ENCODE results near the gene PLXNA2. TPM values are rescaled to one million over a fixed set of nuclear protein-coding genes. Genes with fewer than 3 reads are reported as not detected.

PLXNA2 gene
- total RNA-seq, 1 experiment from 2014 or later: 0.06 TPM

DNA sequence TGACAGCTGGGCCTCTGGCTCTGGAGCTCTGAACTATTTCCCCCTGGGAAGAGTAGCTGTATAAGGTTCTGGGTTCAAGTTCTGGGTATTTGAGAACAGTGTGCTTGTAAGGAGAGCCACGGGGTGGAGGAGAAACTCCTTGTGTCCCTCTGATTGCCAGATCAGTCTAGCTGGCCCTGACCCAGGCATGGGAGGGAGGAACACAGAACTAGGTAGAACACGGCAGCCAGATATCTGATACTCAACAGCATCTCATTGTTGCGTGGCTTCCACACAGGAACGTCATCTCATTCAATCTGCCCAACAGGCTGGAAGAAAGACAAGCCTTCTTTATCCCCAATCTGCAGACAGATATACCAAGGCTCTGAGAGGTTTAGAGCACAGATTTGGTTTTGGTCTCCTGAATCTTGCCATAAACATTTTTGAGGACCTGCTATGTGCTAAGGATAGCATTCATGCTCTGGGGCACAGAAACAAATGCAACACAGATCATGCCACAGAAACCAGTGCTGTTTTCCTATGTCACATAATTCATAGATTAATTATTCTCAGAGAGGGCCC, 83.8 kb downstream of the PLXNA2 start:
- no peak for DNase-seq (ENCODE audit: low spot score)
- intact Hi-C loops (cut with micrococcal nuclease; ENCODE audit: unreplicated experiment): no loop called here
- ChIA-PET POLR2A (ENCODE audit: low non-redundant PET) (no interaction called here), CTCF (no interaction called here)
- Histone ChIP-seq H3K4me1 (ENCODE audit: insufficient read depth, low read length, poor library complexity, severe bottlenecking) (peaks cover 18% of the 10 kb centered on the region), H3K27ac (ENCODE audit: low read depth, low read length, poor library complexity, severe bottlenecking) (no peak overlapping the region), H3K36me3 (ENCODE audit: insufficient read depth, low read length, poor library complexity, severe bottlenecking) (no peaks in the 10 kb centered on the region), H3K27me3 (replicated peaks; ENCODE audit: insufficient read depth, low read depth, low read length, poor library complexity) (peaks cover 6% of the 10 kb centered on the region), H3K9me3 (ENCODE audit: low read depth, low read length, poor library complexity, severe bottlenecking) (no peaks in the 10 kb centered on the region), H3K4me3 (ENCODE audit: low read depth, low read length, poor library complexity, severe bottlenecking) (no peak overlapping the region)
- TF ChIP-seq EZH2 (IDR thresholded peaks at IDR 0.05; ENCODE audit: borderline replicate concordance, low read depth, low read length, poor library complexity, severe bottlenecking): no peak
- TF ChIP-seq, protein P1, sequence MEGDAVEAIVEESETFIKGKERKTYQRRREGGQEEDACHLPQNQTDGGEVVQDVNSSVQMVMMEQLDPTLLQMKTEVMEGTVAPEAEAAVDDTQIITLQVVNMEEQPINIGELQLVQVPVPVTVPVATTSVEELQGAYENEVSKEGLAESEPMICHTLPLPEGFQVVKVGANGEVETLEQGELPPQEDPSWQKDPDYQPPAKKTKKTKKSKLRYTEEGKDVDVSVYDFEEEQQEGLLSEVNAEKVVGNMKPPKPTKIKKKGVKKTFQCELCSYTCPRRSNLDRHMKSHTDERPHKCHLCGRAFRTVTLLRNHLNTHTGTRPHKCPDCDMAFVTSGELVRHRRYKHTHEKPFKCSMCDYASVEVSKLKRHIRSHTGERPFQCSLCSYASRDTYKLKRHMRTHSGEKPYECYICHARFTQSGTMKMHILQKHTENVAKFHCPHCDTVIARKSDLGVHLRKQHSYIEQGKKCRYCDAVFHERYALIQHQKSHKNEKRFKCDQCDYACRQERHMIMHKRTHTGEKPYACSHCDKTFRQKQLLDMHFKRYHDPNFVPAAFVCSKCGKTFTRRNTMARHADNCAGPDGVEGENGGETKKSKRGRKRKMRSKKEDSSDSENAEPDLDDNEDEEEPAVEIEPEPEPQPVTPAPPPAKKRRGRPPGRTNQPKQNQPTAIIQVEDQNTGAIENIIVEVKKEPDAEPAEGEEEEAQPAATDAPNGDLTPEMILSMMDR (conservative IDR thresholded peaks at IDR 0.05; ENCODE audit: low read depth, low read length): no peak
- no TSS peak for BruUV-seq (replicated peaks)

DNA sequence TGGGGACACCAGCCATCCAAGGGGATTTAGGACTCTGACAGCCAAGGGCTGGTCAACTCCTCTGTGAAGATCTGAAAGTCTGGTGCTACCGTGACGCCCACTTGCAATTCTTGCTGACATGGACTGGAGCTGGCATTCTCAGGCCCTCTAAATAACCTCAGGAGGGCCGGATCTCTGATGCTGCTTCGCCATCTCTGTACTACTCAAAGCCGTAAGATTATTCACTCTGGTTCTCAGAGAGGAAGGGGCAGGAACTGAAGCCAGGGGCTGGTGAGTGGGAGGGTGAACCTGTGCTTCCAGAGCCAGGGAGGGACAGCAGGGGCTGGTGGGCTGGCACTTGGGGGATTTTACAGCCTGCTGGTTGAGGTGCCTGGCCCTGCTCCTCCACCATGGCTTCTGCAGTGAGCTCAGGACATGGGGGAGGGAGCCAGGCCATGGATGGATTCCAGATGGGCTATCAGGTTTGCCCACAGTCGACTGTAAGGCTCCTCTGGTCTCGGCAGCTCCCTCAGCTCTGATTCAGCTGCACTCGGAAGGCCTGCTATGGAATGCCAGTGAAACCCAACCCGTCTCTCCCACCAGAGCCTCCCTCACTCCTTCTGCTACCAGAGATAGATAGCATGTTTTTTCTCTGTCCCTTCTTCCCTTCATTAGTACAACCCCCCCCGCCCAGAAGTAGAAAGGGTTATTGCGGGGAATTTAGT, 84.5 kb downstream of the PLXNA2 start:
- no TSS peak for BruUV-seq (replicated peaks)
- intact Hi-C loops (cut with micrococcal nuclease; ENCODE audit: unreplicated experiment): no loop called here
- Histone ChIP-seq H3K27ac (ENCODE audit: low read depth, low read length, poor library complexity, severe bottlenecking) (no peak overlapping the region), H3K9me3 (ENCODE audit: low read depth, low read length, poor library complexity, severe bottlenecking) (no peaks in the 10 kb centered on the region), H3K27me3 (replicated peaks; ENCODE audit: insufficient read depth, low read depth, low read length, poor library complexity) (peaks cover 6% of the 10 kb centered on the region), H3K4me1 (ENCODE audit: insufficient read depth, low read length, poor library complexity, severe bottlenecking) (peaks cover 18% of the 10 kb centered on the region), H3K36me3 (ENCODE audit: insufficient read depth, low read length, poor library complexity, severe bottlenecking) (no peaks in the 10 kb centered on the region), H3K4me3 (ENCODE audit: low read depth, low read length, poor library complexity, severe bottlenecking) (no peak overlapping the region)
- ChIA-PET CTCF (no interaction called here), POLR2A (ENCODE audit: low non-redundant PET) (no interaction called here)
- no peak for DNase-seq (ENCODE audit: low spot score)
- TF ChIP-seq, protein P1 (conservative IDR thresholded peaks at IDR 0.05; ENCODE audit: low read depth, low read length): no peak
- TF ChIP-seq EZH2 (IDR thresholded peaks at IDR 0.05; ENCODE audit: borderline replicate concordance, low read depth, low read length, poor library complexity, severe bottlenecking): no peak

DNA sequence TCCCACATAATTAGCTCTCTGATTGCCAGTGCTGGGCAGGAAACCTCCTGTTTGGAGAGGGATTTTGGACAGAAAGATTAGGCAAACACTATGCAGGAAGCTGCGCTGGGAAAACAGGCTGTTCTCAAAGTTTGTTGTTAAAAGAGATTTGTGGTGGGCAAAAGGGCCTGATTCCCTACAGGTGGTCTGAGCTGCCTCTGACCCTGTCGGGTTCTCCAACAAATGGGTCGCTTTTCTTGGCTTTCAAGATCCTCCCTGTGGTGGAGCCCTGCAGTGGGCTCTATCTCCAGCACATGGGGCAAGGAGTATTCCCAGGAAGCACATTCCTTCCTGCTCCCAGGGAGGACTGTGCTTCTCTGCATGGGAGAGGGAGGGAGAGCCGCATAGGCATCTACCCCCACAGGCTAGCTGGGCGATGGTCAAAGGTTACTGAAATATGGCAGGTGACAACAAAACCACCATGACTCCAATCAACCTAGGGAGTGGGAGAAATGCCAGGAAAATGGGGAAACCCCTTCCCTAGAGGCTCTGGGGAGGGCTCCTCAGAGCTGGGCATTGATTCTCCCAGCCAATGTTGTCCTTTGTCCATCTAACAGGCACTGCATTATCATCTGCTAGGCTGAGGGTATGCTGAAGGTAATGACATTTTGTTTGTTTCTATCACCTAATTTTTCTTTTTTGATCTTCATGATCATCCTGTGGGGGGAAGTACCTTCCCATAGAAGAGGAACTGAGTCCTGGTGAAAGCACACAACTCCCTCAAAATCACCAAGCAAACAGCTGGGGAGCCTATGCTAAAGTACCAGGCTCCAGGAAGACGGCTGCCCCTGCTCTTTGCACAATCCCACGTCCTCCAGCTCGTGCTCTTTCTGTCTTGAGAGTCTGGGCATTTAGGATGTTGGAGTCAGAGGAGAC, 85.3 kb downstream of the PLXNA2 start:
- TF ChIP-seq, protein P1 (conservative IDR thresholded peaks at IDR 0.05; ENCODE audit: low read depth, low read length): no peak
- no peak for TF ChIP-seq EZH2 (IDR thresholded peaks at IDR 0.05; ENCODE audit: borderline replicate concordance, low read depth, low read length, poor library complexity, severe bottlenecking)
- Histone ChIP-seq H3K9me3 (ENCODE audit: low read depth, low read length, poor library complexity, severe bottlenecking) (no peaks in the 10 kb centered on the region), H3K36me3 (ENCODE audit: insufficient read depth, low read length, poor library complexity, severe bottlenecking) (no peaks in the 10 kb centered on the region), H3K27ac (ENCODE audit: low read depth, low read length, poor library complexity, severe bottlenecking) (no peak overlapping the region), H3K4me3 (ENCODE audit: low read depth, low read length, poor library complexity, severe bottlenecking) (no peak overlapping the region), H3K27me3 (replicated peaks; ENCODE audit: insufficient read depth, low read depth, low read length, poor library complexity) (peaks cover 6% of the 10 kb centered on the region), H3K4me1 (ENCODE audit: insufficient read depth, low read length, poor library complexity, severe bottlenecking) (peaks cover 18% of the 10 kb centered on the region)
- CTCF ChIA-PET: no interaction called here
- no TSS peak for BruUV-seq (replicated peaks)
- no peak for DNase-seq (ENCODE audit: low spot score)
- POLR2A ChIA-PET (ENCODE audit: low non-redundant PET): no interaction called here
- intact Hi-C loops (cut with micrococcal nuclease; ENCODE audit: unreplicated experiment): no loop called here
